ENCODE results near the gene NGEF.
"Not testable (repeated sequence)": the region's sequence is repeated elsewhere in the genome, so short reads cannot be mapped to it uniquely, and the experiment has no call there.

The NGEF gene

GRCh38 chr2:232861353-232861752 lies 151.7 kb downstream of the NGEF start:
- no peak overlapping the region for H3K4me3 ChIP-seq (ENCODE audit: low read depth, low read length)
- TF ChIP-seq CTCF (IDR thresholded peaks at IDR 0.05; ENCODE audit: borderline replicate concordance, insufficient read depth, low read depth, low read length): no peak

GRCh38 chr2:232860593-232861241 lies 152.3 kb downstream of the NGEF start:
- no peak overlapping the region for H3K4me3 ChIP-seq (ENCODE audit: low read depth, low read length)
- no peak for TF ChIP-seq CTCF (IDR thresholded peaks at IDR 0.05; ENCODE audit: borderline replicate concordance, insufficient read depth, low read depth, low read length)

GRCh38 chr2:232859385-232859916 lies 153.6 kb downstream of the NGEF start:
- no peak overlapping the region for H3K4me3 ChIP-seq (ENCODE audit: low read depth, low read length)
- no peak for TF ChIP-seq CTCF (IDR thresholded peaks at IDR 0.05; ENCODE audit: borderline replicate concordance, insufficient read depth, low read depth, low read length)

- no peak for TF ChIP-seq CTCF (IDR thresholded peaks at IDR 0.05; ENCODE audit: borderline replicate concordance, insufficient read depth, low read depth, low read length)
- no peak overlapping the region for H3K4me3 ChIP-seq (ENCODE audit: low read depth, low read length)
Measured at GRCh38 chr2:232857158-232857563, 155.9 kb downstream of the NGEF start.

GRCh38 chr2:232854082-232854481 lies 159.0 kb downstream of the NGEF start:
- no peak for TF ChIP-seq CTCF (IDR thresholded peaks at IDR 0.05; ENCODE audit: borderline replicate concordance, insufficient read depth, low read depth, low read length)
- H3K4me3 ChIP-seq (ENCODE audit: low read depth, low read length): no peak overlapping the region

GRCh38 chr2:232852676-232853075 lies 160.4 kb downstream of the NGEF start:
- no peak overlapping the region for H3K4me3 ChIP-seq (ENCODE audit: low read depth, low read length)
- no peak for TF ChIP-seq CTCF (IDR thresholded peaks at IDR 0.05; ENCODE audit: borderline replicate concordance, insufficient read depth, low read depth, low read length)

- not testable (repeated sequence) for H3K4me3 ChIP-seq (ENCODE audit: low read depth, low read length)
Measured at GRCh38 chr2:232852081-232852480, 161.0 kb downstream of the NGEF start.
